GM21423 (cell line): ENCODE data around the gene MAP1B.
"Not testable (repeated sequence)": the region's sequence is repeated elsewhere in the genome, so short reads cannot be mapped to it uniquely, and the experiment has no call there.

ENCODE experiments used
- ATAC-seq: cut with Tn5 transposase; IDR thresholded peaks from one replicate; pipeline ENCODE4 v1.9.1; 2021; ENCODE audit warnings: mild to moderate bottlenecking, moderate library complexity; ENCODE audit not compliant: unreplicated experiment

MAP1B gene

DNA sequence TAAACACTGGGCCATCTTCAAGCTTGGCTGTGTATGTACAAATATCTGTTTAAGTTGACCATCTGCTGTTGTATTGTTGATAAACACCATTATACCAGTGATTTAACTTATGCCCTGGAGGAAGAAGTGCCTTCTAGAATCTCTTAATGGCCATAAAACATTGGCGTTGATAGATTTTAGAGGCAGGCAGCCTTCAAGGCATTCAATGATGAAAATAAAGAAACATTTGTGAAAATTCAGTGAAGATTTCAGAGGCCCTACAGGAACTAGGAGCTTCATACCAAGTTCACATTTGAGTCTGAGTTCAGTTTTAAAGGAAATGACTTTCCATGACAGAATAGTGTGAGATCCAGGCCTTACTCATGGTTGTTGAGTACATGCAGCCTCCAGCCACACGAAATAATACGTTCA is 52.2 kb downstream of the MAP1B start:
- no peak for ATAC-seq

DNA sequence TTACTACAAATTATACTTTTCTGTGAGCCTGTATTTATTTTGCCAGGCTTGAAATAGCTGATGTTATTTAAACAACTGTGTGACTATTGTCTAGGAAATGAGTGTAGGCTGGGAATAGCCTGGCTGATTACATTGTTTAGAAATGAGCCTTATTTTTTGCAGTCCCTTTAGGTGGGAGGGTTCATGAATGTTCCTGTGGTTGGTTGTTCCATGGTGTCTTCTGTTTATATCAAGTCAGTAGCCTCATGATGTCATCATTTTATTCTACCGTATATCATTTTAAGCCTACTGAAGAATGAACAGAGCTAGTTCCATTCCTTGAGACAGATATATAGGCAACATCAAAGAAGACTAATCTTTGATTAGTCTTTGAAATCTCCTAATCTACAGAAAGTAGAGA is 53.1 kb downstream of the MAP1B start:
- ATAC-seq: no peak

- ATAC-seq: no peak
These were observed 53.7 kb downstream of the MAP1B start for GRCh38 chr5:72160959-72161358.

DNA sequence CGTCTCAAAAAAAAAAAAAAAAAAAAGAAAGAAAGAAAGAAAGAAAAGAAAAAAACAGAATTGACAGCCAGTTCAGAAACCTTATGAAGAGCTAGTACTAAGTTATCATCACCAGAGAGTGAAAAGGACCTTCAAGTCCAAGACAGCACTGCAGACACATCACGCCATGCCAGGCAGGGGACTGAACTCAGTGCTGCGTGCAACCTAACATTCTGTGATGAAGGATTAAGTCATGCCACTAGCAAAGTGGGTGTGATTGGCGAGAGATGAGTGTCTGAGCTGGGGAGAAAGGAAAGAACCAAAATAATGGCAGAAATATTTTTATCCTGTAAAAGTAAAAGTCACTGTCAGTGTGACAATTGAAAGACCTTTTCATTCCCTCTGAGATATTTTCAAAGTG is 54.7 kb downstream of the MAP1B start:
- ATAC-seq: no peak

DNA sequence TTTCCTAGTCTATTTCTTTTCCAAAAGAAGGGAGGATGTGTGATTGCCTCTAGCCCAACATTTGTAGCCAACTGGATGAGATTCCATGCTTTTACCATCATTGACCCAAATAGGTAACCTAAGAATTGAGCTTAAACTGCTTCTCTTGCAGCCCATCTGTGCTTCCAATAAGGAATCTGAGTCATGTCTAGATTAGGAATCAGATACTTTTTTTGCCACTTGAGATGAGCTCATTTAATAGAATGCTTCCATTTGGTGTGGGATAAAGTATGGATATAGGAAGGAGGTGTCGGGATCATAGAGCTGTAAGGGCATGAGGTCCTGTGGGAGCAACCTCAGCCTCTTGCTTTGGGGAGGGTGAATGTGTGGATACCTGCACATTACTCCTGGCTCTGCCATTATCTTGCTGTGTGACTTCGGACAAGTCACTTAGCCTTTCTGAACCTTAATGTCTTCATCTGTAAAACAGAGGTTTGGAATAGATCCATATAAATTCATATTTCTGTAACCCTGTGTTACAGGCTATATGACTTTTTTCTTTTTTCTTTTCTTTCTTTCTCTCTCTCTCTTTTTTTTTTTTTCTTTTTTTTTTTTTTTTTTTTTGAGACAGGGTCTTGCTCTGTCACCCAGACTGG is 56.2 kb downstream of the MAP1B start:
- no peak for ATAC-seq

DNA sequence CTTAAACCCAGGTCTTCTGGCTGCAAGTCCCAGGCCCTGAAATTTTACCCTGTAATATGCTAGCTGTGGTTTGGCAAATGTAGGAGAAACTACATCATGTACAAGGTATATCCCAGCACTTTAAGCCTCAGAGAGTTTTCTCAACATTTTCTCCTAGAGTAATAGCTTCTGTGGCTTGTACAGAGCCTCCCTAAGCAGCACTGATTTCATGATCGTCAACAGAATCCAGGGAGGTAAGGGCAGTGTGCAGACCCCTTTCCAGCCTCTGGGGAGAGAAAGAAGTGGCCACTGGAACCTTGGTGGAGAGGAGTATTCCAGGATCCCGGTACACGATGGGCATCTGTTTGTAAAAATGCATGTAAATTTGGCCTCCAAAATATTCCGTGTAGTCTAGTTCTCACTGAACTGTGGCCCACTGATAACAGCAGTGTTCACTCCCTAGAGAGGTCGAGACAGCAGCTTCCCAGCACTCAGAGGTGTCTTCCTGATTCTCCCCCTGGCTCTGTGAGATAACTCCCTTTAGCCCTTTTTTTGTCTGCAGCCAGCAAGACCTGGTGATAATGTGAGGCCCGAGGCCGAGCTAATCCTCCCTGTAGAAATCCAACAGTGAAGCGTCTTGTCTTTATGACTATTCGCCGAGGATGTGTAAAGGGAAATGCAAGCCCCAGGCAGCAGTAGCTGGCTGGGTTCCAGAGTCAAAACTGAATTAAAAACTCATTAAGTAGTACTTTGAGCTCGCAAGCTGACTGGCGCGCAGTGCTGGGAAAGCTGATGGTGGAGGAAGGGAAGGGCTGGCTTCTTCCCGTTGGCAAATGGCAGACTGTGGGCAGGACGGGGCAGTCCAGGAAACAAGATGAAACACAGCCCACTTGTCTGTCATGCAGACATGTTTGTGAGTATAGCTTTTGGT is 59.0 kb downstream of the MAP1B start:
- ATAC-seq: no peak

DNA sequence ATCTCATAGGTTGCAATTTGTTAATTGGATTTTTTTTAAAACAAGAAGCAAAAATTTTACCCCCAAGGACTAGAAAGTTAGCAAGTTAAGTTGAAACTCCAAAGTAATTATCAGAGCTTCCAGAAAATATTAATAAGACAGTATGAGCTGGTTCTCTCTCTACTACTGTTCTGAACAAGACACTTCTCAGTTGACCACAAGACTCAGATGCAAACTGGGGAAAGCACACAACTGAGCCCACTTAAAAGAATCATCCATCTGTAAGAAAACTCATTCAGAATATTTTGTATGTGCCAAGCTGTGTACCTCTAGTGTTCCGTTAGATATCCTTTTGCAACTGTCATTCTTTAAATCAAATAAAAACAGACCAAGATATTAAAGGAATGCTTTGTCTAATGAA is 60.0 kb downstream of the MAP1B start:
- no peak for ATAC-seq

GRCh38 chr5:72167804-72168203 is 60.5 kb downstream of the MAP1B start:
- no peak for ATAC-seq

DNA sequence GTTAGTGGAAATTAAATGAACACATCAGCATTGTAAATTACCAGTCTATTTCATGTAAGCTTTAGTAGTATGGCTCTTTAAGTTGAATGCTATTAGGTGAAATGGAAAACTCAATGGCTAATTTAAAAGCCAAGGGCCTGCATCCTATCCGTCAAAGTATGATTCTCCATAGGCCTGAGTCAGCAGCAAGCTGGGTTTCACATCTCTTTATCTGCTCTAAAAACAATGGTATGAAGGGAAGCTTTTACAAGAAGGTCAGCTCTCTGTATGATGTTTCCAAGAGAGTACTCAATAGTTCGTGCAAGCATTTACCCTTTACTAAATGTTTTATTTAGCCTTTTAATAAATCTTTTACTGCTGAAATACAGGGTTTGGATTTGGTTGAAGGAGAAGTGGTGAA is 62.8 kb downstream of the MAP1B start:
- ATAC-seq: no peak

DNA sequence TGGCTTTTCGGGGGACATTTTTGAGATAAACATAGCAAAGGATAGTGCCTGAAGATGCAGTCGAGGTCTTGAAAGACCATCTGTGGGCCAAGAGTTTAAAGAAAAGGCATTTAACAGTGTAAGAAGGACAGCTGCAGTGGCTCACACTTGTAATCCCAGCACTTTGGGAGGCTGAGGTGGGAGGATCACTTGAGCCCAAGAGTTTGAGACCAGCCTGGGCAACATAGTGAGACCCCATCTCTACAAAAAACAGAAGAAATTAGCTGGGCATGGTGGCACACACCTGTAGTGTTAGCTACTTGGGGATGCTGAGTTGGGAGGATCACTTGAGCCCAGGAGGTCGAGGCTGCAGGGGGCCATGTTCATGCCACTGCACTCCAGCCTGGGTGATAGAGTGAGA is 63.9 kb downstream of the MAP1B start:
- not testable (repeated sequence) for ATAC-seq

DNA sequence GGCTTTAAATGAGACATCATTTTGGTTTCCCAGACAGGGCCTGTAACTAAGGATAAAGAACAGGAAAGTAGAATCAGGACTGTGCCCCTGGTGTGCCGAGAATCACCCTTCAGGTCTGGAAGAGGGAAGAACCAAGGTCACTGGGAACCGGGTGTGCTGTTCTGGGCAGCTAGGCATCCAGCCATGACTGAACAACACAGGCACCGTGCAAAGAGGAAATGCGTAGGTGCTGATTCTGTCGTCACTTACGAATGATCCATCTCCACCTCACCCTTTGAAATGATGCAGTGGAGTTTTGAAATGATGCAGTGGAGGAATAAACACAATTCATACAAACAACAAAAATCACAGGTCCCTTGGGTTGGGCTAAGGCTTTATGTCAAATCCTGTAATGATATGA is 64.4 kb downstream of the MAP1B start:
- ATAC-seq: no peak

DNA sequence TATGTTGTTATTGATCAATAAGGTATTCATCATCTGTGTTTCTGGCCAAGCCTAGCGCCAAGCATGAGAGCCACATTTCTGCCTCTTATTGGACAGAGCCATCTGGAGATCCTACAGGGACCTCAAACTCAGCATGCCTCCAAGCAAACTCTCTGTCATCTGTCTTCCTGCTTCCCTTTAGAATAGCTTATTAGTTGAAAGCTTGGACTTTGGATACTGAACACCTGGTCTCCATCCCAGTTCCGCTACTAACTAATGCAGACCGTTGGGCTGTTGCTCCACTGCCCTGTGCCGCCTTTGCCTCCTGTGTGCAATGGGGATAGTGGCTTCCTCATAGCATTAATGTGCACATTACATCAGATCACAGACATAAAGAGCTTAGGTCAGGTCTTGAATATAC is 65.5 kb downstream of the MAP1B start:
- no peak for ATAC-seq

- ATAC-seq: peak; percentile 92
These were observed 70.3 kb downstream of the MAP1B start for GRCh38 chr5:72177538-72177937.

DNA sequence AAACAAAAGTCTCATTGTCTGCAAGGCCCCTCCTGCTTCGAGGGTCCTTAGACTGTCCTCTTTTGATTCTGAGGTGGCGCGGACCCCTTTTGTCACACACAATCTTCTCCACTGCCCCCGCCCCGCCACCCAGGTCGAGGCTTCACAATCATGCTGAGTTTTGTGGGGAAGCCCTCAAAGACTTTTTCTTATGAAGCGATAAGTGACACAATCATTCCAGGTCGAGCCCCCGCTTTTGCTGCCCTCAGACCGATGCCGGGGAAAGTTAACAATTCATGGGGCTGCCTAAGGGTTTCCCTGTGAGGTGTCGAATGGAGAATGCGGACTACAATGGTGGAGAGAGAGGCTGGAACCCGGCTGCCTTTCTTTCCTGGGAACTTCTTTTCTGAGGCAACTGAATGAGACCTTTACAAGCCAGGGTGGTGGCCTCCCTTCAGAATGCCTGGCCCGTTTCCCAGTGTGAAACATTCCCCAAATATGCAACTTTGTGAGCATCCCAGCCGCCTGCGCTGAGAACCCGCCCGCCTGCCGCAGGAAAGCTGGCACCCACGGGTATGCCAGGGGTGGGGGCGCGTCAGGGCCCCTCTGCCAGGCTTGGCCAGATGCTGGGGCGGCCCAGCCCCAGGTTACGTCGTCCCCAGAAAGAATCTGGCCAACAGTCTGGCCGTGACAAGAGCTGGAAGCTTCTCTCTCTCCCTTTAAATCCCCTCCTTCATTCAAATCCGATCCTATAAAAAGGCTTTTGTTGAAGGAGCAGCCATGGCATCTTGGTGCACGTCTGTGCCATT is 71.9 kb downstream of the MAP1B start:
- no peak for ATAC-seq

DNA sequence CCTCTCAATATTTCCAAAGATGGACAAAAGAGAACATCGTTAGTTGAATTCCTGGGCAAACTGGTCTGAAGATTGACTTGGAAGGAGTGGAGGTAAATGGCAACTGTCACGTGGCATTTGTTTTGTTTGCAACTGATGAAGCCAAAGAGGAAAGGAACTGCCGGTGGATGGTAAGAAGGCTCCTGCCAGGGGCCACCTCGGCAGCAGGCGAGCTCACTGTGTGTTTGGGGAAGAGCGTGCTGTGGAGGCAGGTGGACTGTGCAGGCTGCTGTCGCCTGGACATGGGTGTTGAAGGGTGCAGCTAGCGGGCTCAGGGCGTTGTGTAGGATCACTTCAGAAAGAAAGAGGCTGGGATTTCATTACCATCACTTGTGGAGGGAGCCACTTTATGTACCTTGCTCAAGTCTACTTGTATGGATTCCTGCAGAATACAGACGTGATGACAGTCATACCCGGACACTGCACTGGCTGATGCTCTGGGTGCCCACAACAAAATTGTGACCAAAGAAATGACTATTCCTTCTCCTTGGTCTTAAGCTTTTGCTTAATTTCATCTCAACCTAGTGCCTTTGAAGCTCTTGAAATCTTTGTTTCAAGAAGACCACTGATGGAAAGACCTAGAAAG is 72.7 kb downstream of the MAP1B start:
- no peak for ATAC-seq

GRCh38 chr5:72180925-72181324 is 73.7 kb downstream of the MAP1B start:
- no peak for ATAC-seq

- ATAC-seq: no peak
These were observed 75.4 kb downstream of the MAP1B start for GRCh38 chr5:72182686-72183085.

- no peak for ATAC-seq
These were observed 75.8 kb downstream of the MAP1B start for GRCh38 chr5:72183101-72183520.

DNA sequence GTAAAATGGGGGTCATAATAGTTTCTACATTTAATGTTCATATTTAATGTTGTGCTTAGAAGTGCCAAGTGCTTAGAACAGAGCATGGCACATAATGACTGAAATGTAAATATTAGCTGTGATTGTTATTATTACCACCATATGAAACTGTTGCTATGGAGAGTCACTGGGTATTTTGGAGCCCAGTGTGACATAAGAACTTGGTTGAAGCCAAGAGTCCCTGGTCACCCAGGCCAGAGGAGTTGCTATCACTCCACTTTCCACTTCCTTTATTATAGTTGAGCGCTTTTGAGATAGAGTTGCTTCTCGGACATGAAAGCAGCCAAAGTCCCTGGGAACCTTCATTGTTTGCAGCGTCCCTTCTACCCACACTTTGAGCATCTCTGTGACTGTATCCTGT is 77.1 kb downstream of the MAP1B start:
- no peak for ATAC-seq

DNA sequence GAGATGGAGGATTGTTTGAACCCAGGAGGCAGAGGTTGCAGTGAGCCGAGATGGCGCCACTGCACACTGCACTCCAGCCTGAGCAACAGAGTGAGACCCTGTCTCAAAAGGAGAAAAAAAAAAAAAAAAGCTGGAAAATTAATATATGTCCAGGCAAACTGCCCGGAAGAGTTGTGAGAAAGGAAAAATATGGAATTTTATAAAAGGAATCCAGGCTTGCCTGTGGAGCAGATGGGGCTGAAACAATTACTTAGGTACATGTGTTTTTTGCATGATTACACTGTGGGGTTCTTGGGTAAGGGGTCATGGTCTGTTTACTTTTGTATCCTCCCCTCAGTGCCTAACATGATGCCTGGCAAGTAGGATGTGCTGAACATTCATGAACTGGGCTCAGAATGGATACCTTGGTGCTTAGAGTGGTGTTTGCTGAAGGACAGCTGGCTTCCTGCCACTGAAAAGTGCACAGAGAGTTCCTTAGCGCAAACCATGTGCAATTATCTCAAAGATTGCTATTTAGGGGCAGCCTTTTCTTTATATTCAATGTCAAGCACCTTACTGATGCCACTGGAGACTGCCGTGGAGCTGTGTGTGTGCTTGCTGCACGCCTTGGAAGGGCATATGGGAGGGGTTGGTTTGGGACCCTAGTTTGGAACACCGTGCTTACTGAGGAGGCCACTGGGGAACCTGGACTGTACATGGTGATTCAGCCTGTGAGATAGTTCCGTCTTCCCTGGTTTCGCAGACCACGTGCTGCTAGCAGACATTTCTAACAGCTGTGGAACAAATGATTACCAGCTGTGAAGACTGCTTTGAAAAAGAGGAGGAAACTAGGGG is 78.4 kb downstream of the MAP1B start:
- ATAC-seq: no peak
